HCT116 (cell line): ENCODE results near the gene DGKG.

ENCODE experiments used
- EZH2 ChIP-seq: fragments of 200-600 bp; sonication (generic); IDR thresholded peaks from 2 replicates; pipeline ENCODE4 v1.6.1; 2017; ENCODE audit warnings: antibody characterized with exemption, mixed run types
- POLR2AphosphoS5 ChIP-seq: IDR thresholded peaks from 2 replicates; pipeline ENCODE4 v1.6.1; 2011; ENCODE audit warnings: mild to moderate bottlenecking, low read depth, low read length, moderate library complexity
- SP1 ChIP-seq: IDR thresholded peaks from 2 replicates; pipeline ENCODE4 v1.6.1; 2012; ENCODE audit warnings: low read depth
- TF ChIP-seq, protein P1 (sequence below), 3 experiments: fragments of 200-600 bp in 1 of 3; sonication (generic) in 1 of 3; IDR thresholded peaks in 2 of 3; conservative IDR thresholded peaks in 1 of 3; 2 replicates each; pipeline ENCODE4 v1.5.1; 2012 to 2017; ENCODE audit warnings: low read depth in 2 of 3, low read length in 2 of 3, antibody characterized with exemption in 1 of 3, borderline replicate concordance in 1 of 3, control low read depth in 1 of 3, mild to moderate bottlenecking in 1 of 3, mixed read lengths in 1 of 3, mixed run types in 1 of 3, moderate library complexity in 1 of 3; ENCODE audit not compliant: insufficient read depth in 1 of 3

DNA sequence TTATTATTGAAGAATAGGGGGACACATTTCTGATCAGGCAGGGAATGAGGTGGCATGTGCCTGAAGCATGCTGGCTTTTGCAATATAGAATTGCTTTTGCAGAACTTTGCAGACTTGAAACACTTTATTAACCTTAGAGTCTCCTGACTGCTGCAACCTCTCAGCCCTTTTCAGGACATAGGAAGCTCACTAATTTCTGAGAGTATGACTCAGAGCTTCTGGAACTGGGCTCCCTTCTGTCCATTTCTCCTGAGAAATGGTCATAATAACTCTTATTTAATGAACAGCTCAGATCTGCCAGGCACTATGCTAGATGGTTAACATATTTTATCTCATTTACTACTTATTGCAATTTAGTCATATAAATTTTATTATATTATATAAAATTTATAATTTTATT lies 38.6 kb upstream of the DGKG start:
- no peak for TF ChIP-seq POLR2AphosphoS5
- TF ChIP-seq SP1, result no peak
- TF ChIP-seq EZH2, result no peak
- TF ChIP-seq, protein P1, sequence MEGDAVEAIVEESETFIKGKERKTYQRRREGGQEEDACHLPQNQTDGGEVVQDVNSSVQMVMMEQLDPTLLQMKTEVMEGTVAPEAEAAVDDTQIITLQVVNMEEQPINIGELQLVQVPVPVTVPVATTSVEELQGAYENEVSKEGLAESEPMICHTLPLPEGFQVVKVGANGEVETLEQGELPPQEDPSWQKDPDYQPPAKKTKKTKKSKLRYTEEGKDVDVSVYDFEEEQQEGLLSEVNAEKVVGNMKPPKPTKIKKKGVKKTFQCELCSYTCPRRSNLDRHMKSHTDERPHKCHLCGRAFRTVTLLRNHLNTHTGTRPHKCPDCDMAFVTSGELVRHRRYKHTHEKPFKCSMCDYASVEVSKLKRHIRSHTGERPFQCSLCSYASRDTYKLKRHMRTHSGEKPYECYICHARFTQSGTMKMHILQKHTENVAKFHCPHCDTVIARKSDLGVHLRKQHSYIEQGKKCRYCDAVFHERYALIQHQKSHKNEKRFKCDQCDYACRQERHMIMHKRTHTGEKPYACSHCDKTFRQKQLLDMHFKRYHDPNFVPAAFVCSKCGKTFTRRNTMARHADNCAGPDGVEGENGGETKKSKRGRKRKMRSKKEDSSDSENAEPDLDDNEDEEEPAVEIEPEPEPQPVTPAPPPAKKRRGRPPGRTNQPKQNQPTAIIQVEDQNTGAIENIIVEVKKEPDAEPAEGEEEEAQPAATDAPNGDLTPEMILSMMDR (IDR thresholded peaks at IDR 0.05 in 2 of 3, conservative IDR thresholded peaks at IDR 0.05 in 1 of 3; ENCODE audit: borderline replicate concordance in 1 of 3, insufficient read depth in 1 of 3, low read depth in 2 of 3, low read length in 2 of 3), result no peak
